Astrocyte (in vitro differentiated cells and primary cell): ENCODE measurements around the gene POLN. TPM values are rescaled to one million over a fixed set of nuclear protein-coding genes. Genes with fewer than 3 reads are reported as not detected.
"Not testable (repeated sequence)": the region's sequence is repeated elsewhere in the genome, so short reads cannot be mapped to it uniquely, and the experiment has no call there.

Experiments used
- DNase-seq: peaks from one replicate; pipeline ENCODE4 v3.0.0-alpha.2; 2010; ENCODE audit warnings: low read depth
- FAIRE-seq: peaks from 2 replicates; lab custom pipeline; 2011; peaks lifted over from hg19 to GRCh38; lab: Jason Lieb, UNC
- H2AFZ ChIP-seq: 2 replicates; pipeline ENCODE4 v1.6.0; 2012; ENCODE audit warnings: low read depth, low read length, inconsistent platforms
- H3K27ac ChIP-seq: 2 replicates; pipeline ENCODE4 v1.5.1; 2011; ENCODE audit warnings: low read depth, low read length, inconsistent platforms
- H3K27me3 ChIP-seq: 2 replicates; pipeline ENCODE4 v1.6.0; 2011; ENCODE audit warnings: low read length, inconsistent platforms; ENCODE audit not compliant: insufficient read depth
- H3K36me3 ChIP-seq: 2 replicates; pipeline ENCODE4 v1.5.1; 2011; ENCODE audit warnings: low read length, inconsistent platforms; ENCODE audit not compliant: insufficient read depth
- H3K4me1 ChIP-seq: 2 replicates; pipeline ENCODE4 v1.5.1; 2011; ENCODE audit warnings: low read length, inconsistent platforms; ENCODE audit not compliant: insufficient read depth
- H3K4me2 ChIP-seq: 2 replicates; pipeline ENCODE4 v1.6.0; 2012; ENCODE audit warnings: low read length, inconsistent platforms
- H3K4me3 ChIP-seq: 2 replicates; pipeline ENCODE4 v1.5.1; 2011; ENCODE audit warnings: low read depth, mild to moderate bottlenecking, low read length, inconsistent platforms; ENCODE audit not compliant: insufficient read depth
- H3K79me2 ChIP-seq: 2 replicates; pipeline ENCODE4 v1.6.0; 2012; ENCODE audit warnings: mild to moderate bottlenecking, low read length, inconsistent platforms; ENCODE audit not compliant: insufficient read depth
- H3K9ac ChIP-seq: 2 replicates; pipeline ENCODE4 v1.6.0; 2012; ENCODE audit warnings: mild to moderate bottlenecking, low read length, inconsistent platforms
- H3K9me3 ChIP-seq: 2 replicates; pipeline ENCODE4 v1.5.1; 2012; ENCODE audit warnings: low read depth, mild to moderate bottlenecking, low read length, inconsistent platforms; ENCODE audit not compliant: insufficient read depth
- H4K20me1 ChIP-seq: 2 replicates; pipeline ENCODE4 v1.6.0; 2012; ENCODE audit warnings: low read length, inconsistent platforms; ENCODE audit not compliant: insufficient read depth
- H3K27ac Mint-ChIP-seq: one replicate; pipeline ENCODE4 v1.8.0; 2021; ENCODE audit warnings: mild to moderate bottlenecking, mixed read lengths; ENCODE audit not compliant: unreplicated experiment
- H3K27me3 Mint-ChIP-seq: one replicate; pipeline ENCODE4 v1.8.0; 2021; ENCODE audit warnings: low read depth, mixed read lengths; ENCODE audit not compliant: unreplicated experiment
- H3K36me3 Mint-ChIP-seq: one replicate; pipeline ENCODE4 v1.8.0; 2021; ENCODE audit warnings: low read depth, mixed read lengths; ENCODE audit not compliant: unreplicated experiment
- H3K4me1 Mint-ChIP-seq: one replicate; pipeline ENCODE4 v1.8.0; 2021; ENCODE audit warnings: low read depth, mixed read lengths; ENCODE audit not compliant: unreplicated experiment
- H3K4me3 Mint-ChIP-seq: one replicate; pipeline ENCODE4 v1.8.0; 2021; ENCODE audit warnings: mild to moderate bottlenecking, moderate library complexity, mixed read lengths; ENCODE audit not compliant: unreplicated experiment
- H3K9me3 Mint-ChIP-seq: one replicate; pipeline ENCODE4 v1.8.0; 2021; ENCODE audit warnings: mild to moderate bottlenecking, mixed read lengths; ENCODE audit not compliant: unreplicated experiment
- EZH2 ChIP-seq: IDR thresholded peaks from 2 replicates; pipeline ENCODE4 v1.6.1; 2012; ENCODE audit warnings: mild to moderate bottlenecking, low read length, inconsistent platforms; ENCODE audit not compliant: insufficient read depth
- total RNA-seq: library from RNA; stranded (reverse); gene quantifications from 2 replicates; pipeline ENCODE4 v1.2.1, GENCODE V29; 2021
- TF ChIP-seq, protein P1 (sequence below): IDR thresholded peaks from 2 replicates; pipeline ENCODE4 v1.5.1; 2011; ENCODE audit warnings: low read depth, mild to moderate bottlenecking, inconsistent platforms, low read length, moderate library complexity; ENCODE audit not compliant: insufficient read depth

Gene POLN
- total RNA-seq, 1 donor from 2014 or later, result 3.1 TPM

DNA sequence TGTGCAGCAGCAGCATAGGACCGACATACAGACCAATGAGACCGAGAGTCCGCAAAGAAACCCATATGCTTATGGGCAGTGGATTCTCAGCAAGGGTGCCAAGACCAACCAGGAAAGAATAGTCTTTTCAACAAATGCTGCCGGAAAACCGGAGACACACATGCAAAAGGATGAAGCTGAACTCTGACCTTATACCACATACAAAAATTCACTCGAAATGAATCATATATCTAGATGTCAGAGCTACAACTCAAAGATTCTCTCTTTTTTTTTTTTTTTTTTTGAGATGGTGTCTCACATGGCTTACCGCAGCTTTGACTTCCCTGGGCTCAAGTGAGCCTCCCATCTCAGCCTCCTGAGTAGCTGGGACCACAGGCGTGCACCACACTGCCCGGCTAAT, 36.0 kb upstream of the POLN start:
- FAIRE-seq (no peak), DNase-seq (no peak)
- Histone ChIP-seq H3K4me3 (no peak overlapping the region), H3K27ac (no peak overlapping the region), H2AFZ (no peak overlapping the region), H3K4me2 (no peak overlapping the region), H3K9ac (no peak overlapping the region), H3K36me3 (no peaks in the 10 kb centered on the region), H3K9me3 (no peaks in the 10 kb centered on the region), H3K4me1 (no peaks in the 10 kb centered on the region), H3K27me3 (peaks cover 3% of the 10 kb centered on the region), H4K20me1 (no peaks in the 10 kb centered on the region), H3K79me2 (no peaks in the 10 kb centered on the region)
- H3K4me3 Mint-ChIP-seq, result no peak overlapping the region
- H3K36me3 Mint-ChIP-seq, result no peaks in the 10 kb centered on the region
- H3K9me3 Mint-ChIP-seq, result no peaks in the 10 kb centered on the region
- peaks cover 40% of the 10 kb centered on the region for H3K27me3 Mint-ChIP-seq
- TF ChIP-seq, protein P1, sequence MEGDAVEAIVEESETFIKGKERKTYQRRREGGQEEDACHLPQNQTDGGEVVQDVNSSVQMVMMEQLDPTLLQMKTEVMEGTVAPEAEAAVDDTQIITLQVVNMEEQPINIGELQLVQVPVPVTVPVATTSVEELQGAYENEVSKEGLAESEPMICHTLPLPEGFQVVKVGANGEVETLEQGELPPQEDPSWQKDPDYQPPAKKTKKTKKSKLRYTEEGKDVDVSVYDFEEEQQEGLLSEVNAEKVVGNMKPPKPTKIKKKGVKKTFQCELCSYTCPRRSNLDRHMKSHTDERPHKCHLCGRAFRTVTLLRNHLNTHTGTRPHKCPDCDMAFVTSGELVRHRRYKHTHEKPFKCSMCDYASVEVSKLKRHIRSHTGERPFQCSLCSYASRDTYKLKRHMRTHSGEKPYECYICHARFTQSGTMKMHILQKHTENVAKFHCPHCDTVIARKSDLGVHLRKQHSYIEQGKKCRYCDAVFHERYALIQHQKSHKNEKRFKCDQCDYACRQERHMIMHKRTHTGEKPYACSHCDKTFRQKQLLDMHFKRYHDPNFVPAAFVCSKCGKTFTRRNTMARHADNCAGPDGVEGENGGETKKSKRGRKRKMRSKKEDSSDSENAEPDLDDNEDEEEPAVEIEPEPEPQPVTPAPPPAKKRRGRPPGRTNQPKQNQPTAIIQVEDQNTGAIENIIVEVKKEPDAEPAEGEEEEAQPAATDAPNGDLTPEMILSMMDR, result no peak
- H3K27ac Mint-ChIP-seq, result no peak overlapping the region
- H3K4me1 Mint-ChIP-seq, result peaks cover 8% of the 10 kb centered on the region

DNA sequence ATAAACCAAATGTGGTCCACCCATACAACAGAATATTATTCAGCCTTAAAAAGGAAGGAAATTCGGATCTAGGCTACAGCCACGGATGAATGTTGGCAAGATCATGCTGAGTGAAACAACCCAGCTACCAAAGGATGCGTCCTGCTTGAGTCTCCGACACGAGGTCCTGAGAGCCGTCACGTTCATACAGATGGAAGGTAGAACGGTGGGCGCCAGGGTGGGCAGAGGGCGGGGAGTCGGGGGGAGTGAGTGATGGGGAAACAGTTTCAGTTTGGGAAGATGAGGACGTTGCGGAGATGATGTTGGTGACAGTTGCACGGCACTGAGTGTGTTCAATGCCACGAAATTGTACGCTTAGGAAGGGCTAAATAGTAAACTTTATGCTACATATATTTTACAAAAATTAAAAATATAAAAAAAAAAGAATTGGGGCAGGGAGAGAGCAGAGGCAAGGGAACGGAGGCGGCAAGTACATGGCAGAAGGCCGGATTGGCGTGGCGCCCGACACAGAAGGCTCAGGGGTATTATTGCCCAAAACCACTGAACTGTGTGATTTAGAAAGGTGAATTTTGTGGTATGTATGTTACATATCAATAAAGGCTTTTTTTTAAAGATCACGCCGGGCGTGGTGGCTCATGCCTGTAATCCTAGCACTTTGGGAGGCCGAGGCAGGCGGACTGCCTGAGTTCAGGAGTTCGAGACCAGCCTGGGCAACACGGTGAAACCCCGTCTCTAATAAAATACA, 34.8 kb upstream of the POLN start:
- H3K9ac ChIP-seq, result no peak overlapping the region
- no peaks in the 10 kb centered on the region for H4K20me1 ChIP-seq
- no peaks in the 10 kb centered on the region for H3K9me3 ChIP-seq
- peaks cover 2% of the 10 kb centered on the region for H3K27me3 ChIP-seq
- H3K79me2 ChIP-seq, result no peaks in the 10 kb centered on the region
- H3K27ac ChIP-seq, result no peak overlapping the region
- H3K27ac Mint-ChIP-seq, result no peak overlapping the region
- H3K4me3 ChIP-seq, result no peak overlapping the region
- no peak overlapping the region for H3K4me3 Mint-ChIP-seq
- H3K27me3 Mint-ChIP-seq, result peaks cover 40% of the 10 kb centered on the region
- TF ChIP-seq EZH2, result no peak
- TF ChIP-seq, protein P1, result no peak
- no peak overlapping the region for H2AFZ ChIP-seq
- no peaks in the 10 kb centered on the region for H3K36me3 Mint-ChIP-seq
- DNase-seq (no peak), FAIRE-seq (no peak)
- no peaks in the 10 kb centered on the region for H3K36me3 ChIP-seq
- peaks cover 8% of the 10 kb centered on the region for H3K4me1 Mint-ChIP-seq
- no peaks in the 10 kb centered on the region for H3K4me1 ChIP-seq
- H3K4me2 ChIP-seq, result no peak overlapping the region
- no peaks in the 10 kb centered on the region for H3K9me3 Mint-ChIP-seq

DNA sequence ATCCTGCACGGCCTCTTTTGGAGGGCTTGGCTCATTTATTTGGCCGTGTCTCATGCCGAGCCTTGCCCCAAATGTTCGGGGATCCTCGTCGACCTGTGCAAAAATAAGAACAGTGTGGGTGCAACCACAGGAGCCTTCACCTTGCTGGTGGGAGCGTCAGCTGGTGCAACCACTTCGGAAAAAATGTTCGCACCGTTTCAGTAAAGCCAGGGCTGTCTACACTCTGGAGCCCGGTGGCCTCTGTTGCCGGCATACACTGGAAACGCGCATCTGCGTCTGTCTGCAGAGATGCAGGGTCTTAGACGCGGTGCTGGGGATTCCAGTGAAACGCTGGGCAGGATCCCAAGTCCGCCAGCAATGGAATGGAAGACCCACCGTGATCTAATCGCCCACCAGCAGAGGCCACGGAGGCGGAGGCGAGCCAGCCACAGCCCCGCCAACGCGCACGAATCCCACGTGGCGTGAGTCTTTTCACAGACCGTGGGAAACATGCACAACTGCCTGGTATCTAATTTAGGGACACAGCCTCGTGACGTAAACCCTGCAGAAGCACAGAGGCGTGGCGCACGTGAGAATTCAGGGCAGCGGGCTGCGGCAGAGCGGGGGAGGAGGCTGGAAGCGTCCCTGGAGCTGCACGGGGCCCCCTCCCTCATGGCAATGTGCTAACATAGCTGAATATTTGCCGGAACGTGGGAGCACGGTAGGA, 33.8 kb upstream of the POLN start:
- Histone ChIP-seq H3K36me3 (no peaks in the 10 kb centered on the region), H3K9ac (no peak overlapping the region), H4K20me1 (no peaks in the 10 kb centered on the region), H3K27ac (no peak overlapping the region), H3K9me3 (no peaks in the 10 kb centered on the region), H3K4me1 (no peaks in the 10 kb centered on the region), H3K27me3 (no peaks in the 10 kb centered on the region), H3K79me2 (no peaks in the 10 kb centered on the region), H3K4me3 (no peak overlapping the region), H2AFZ (no peak overlapping the region), H3K4me2 (no peak overlapping the region)
- FAIRE-seq (no peak), DNase-seq (no peak)
- no peak overlapping the region for H3K4me3 Mint-ChIP-seq
- peaks cover 8% of the 10 kb centered on the region for H3K4me1 Mint-ChIP-seq
- no peaks in the 10 kb centered on the region for H3K9me3 Mint-ChIP-seq
- TF ChIP-seq EZH2, result no peak
- TF ChIP-seq, protein P1, result no peak
- H3K36me3 Mint-ChIP-seq, result no peaks in the 10 kb centered on the region
- no peak overlapping the region for H3K27ac Mint-ChIP-seq
- peaks cover 37% of the 10 kb centered on the region for H3K27me3 Mint-ChIP-seq

DNA sequence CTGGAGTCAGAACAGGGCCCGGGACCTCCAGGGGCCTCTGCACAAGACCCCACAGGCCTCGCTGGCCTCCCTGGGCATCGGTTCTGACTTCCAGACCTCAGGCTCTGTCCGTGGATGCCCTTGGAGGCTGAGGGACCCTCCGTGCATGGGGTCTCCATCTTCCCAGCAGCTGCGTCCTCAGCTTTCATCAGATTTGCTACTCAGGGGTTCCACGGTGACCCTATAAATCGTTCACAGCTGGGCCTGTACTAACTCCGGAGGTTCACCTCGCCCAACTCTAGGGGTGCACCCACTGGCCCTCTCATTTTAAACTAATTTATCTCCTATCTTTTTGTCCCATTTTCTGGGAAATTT, 33.1 kb upstream of the POLN start:
- H3K9me3 ChIP-seq, H3K4me3 ChIP-seq, H3K27ac ChIP-seq, H3K27ac Mint-ChIP-seq, H3K4me2 ChIP-seq, H3K4me3 Mint-ChIP-seq, H2AFZ ChIP-seq, H4K20me1 ChIP-seq, H3K4me1 ChIP-seq, H3K9me3 Mint-ChIP-seq, H3K9ac ChIP-seq, DNase-seq, FAIRE-seq, H3K4me1 Mint-ChIP-seq, H3K79me2 ChIP-seq, H3K27me3 ChIP-seq, H3K36me3 ChIP-seq, H3K36me3 Mint-ChIP-seq: not testable (repeated sequence)
- H3K27me3 Mint-ChIP-seq, result peaks cover 37% of the 10 kb centered on the region
